HCT116 (cell line): ENCODE results near the gene SHISA4. TPM values are rescaled to one million over a fixed set of nuclear protein-coding genes. Genes with fewer than 3 reads are reported as not detected.

Experiments
- ATAC-seq: fragments of 200-7000 bp; cut with Tn5 transposase; 2 replicates; pipeline ENCODE4 v1.9.1; 2020; ENCODE audit warnings: mild to moderate bottlenecking, moderate library complexity
- BruUV-seq: library from RNA; stranded (reverse); fragments of 400-500 nt; replicated peaks from 2 replicates; lab custom pipeline; 2021; lab: Mats Ljungman, UMichigan
- CTCF ChIA-PET: fragments of 300-600 bp; sonication (Branson Sonifier 250); formaldehyde crosslinking; loops from one replicate; lab custom pipeline; 2021; ENCODE audit warnings: antibody characterized with exemption; lab: Charles Lee
- POLR2A ChIA-PET: fragments of 300-600, 350-600 bp; sonication (Branson Sonifier 250); formaldehyde crosslinking; loops from one replicate; lab custom pipeline; 2021; ENCODE audit warnings: antibody characterized with exemption; lab: Charles Lee
- RAD21 ChIA-PET, 2 experiments: fragments of 300-600 bp; sonication (Branson Sonifier 250); formaldehyde crosslinking; loops; one replicate each; lab custom pipeline; 2023; ENCODE audit warnings: low total read pairs in 2 of 2; ENCODE audit not compliant: uncharacterized antibody in 2 of 2, unreplicated experiment in 2 of 2, low non-redundant PET in 1 of 2; lab: Charles Lee
- DNase-seq: peaks from one replicate; pipeline ENCODE4 v3.0.0-alpha.2; 2010; ENCODE audit warnings: low read depth, low spot score
- H2AFZ ChIP-seq: fragments of 200-600 bp; shearing (Covaris generic), sonication (generic); 2 replicates; pipeline ENCODE4 v1.6.1; 2017; ENCODE audit warnings: low read depth, mixed run types, mixed read lengths, antibody characterized with exemption, low read length; ENCODE audit not compliant: poor library complexity, severe bottlenecking
- H3K27ac ChIP-seq: 2 replicates; pipeline ENCODE4 v1.5.1; 2012; ENCODE audit warnings: low read depth, low read length
- H3K27me3 ChIP-seq: fragments of 200-600 bp; sonication (generic); 2 replicates; pipeline ENCODE4 v1.6.1; 2016; ENCODE audit warnings: mixed run types, low read length, mixed read lengths; ENCODE audit not compliant: insufficient read depth
- H3K36me3 ChIP-seq, 2 experiments: fragments of 200-500 bp in 1 of 2; fragments of 200-600 bp in 1 of 2; sonication (Bioruptor generic) in 1 of 2; sonication (generic) in 1 of 2; 2 replicates each; pipeline versions ENCODE4 v1.5.1 to v1.6.1; 2014 to 2016; ENCODE audit warnings: low read length in 2 of 2, inconsistent platforms in 1 of 2, mixed read lengths in 1 of 2, mixed run types in 1 of 2; ENCODE audit not compliant: insufficient read depth in 2 of 2, control insufficient read depth in 1 of 2
- H3K4me1 ChIP-seq, 2 experiments: fragments of 200-600 bp in 1 of 2; sonication (generic) in 1 of 2; 2 replicates each; pipeline versions ENCODE4 v1.5.1 to v1.6.1; 2012 to 2017; ENCODE audit warnings: low read length in 2 of 2, inconsistent platforms in 1 of 2, mild to moderate bottlenecking in 1 of 2, mixed read lengths in 1 of 2, mixed run types in 1 of 2, moderate library complexity in 1 of 2; ENCODE audit not compliant: insufficient read depth in 2 of 2, control insufficient read depth in 1 of 2
- H3K4me2 ChIP-seq: fragments of 200-600 bp; sonication (generic); 2 replicates; pipeline ENCODE4 v1.6.1; 2017; ENCODE audit warnings: mixed run types, low read length, mixed read lengths
- H3K4me3 ChIP-seq, 2 experiments: fragments of 200-600 bp in 1 of 2; sonication (generic) in 1 of 2; replicated peaks in 1 of 2; 2 replicates each; pipeline ENCODE4 v1.5.1; 2011 to 2016; ENCODE audit warnings: low read length in 2 of 2, control low read depth in 1 of 2, low read depth in 1 of 2, mild to moderate bottlenecking in 1 of 2, mixed read lengths in 1 of 2, mixed run types in 1 of 2
- H3K79me2 ChIP-seq: fragments of 200-600 bp; sonication (generic); 2 replicates; pipeline ENCODE4 v1.6.1; 2017; ENCODE audit warnings: mild to moderate bottlenecking, mixed run types, low read length, moderate library complexity, mixed read lengths; ENCODE audit not compliant: insufficient read depth
- H3K9ac ChIP-seq: fragments of 200-600 bp; sonication (generic); 2 replicates; pipeline ENCODE4 v1.6.1; 2016; ENCODE audit warnings: low read length, mixed read lengths
- H3K9me2 ChIP-seq: fragments of 200-600 bp; sonication (generic), shearing (Covaris generic); 2 replicates; pipeline ENCODE4 v1.6.1; 2017; ENCODE audit warnings: mixed run types, mild to moderate bottlenecking, moderate library complexity; ENCODE audit not compliant: insufficient read depth
- H3K9me3 ChIP-seq, 2 experiments: fragments of 200-500 bp in 1 of 2; fragments of 200-600 bp in 1 of 2; sonication (Bioruptor generic) in 1 of 2; sonication (generic) in 1 of 2; 2 replicates each; pipeline ENCODE4 v1.6.1; 2014 to 2017; ENCODE audit warnings: low read length in 2 of 2, mixed read lengths in 2 of 2, inconsistent platforms in 1 of 2, low read depth in 1 of 2, mild to moderate bottlenecking in 1 of 2, mixed run types in 1 of 2, moderate library complexity in 1 of 2; ENCODE audit not compliant: control insufficient read depth in 1 of 2, insufficient read depth in 1 of 2
- H4K20me1 ChIP-seq: fragments of 200-600 bp; sonication (generic), shearing (Covaris generic); 2 replicates; pipeline ENCODE4 v1.6.1; 2017; ENCODE audit warnings: mixed run types, mild to moderate bottlenecking, moderate library complexity; ENCODE audit not compliant: insufficient read depth
- CBX3 ChIP-seq: IDR thresholded peaks from 2 replicates; pipeline ENCODE4 v1.6.1; 2012; ENCODE audit warnings: low read depth
- EZH2 ChIP-seq: fragments of 200-600 bp; sonication (generic); IDR thresholded peaks from 2 replicates; pipeline ENCODE4 v1.6.1; 2017; ENCODE audit warnings: antibody characterized with exemption, mixed run types
- FOSL1 ChIP-seq: IDR thresholded peaks from 2 replicates; pipeline ENCODE4 v1.6.1; 2012; ENCODE audit warnings: low read depth
- SRF ChIP-seq: IDR thresholded peaks from 2 replicates; pipeline ENCODE4 v1.6.1; 2012; ENCODE audit warnings: low read depth
- YY1 ChIP-seq: IDR thresholded peaks from 2 replicates; pipeline ENCODE4 v1.6.1; 2011; ENCODE audit warnings: low read length, low read depth, moderate library complexity, mild to moderate bottlenecking; ENCODE audit not compliant: insufficient replicate concordance; ENCODE audit errors: extremely low read depth
- ZNF274 ChIP-seq: fragments of 200-500 bp; sonication (Bioruptor generic); IDR thresholded peaks from 2 replicates; pipeline ENCODE4 v1.6.1; 2014; ENCODE audit warnings: mild to moderate bottlenecking, low read depth, low read length, inconsistent platforms
- intact Hi-C: fragments of 100-400 bp; cut with micrococcal nuclease; formaldehyde crosslinking; loops from 2 replicates; pipeline ENCODE4 v1.10.0; 2022
- total RNA-seq: library from RNA; stranded (reverse); gene quantifications from one replicate; pipeline ENCODE4 v1.2.1, GENCODE V29; 2021; ENCODE audit not compliant: unreplicated experiment
- TF ChIP-seq, protein P1 (sequence below), 3 experiments: fragments of 200-600 bp in 1 of 3; sonication (generic) in 1 of 3; IDR thresholded peaks in 2 of 3; conservative IDR thresholded peaks in 1 of 3; 2 replicates each; pipeline ENCODE4 v1.5.1; 2012 to 2017; ENCODE audit warnings: low read depth in 2 of 3, low read length in 2 of 3, antibody characterized with exemption in 1 of 3, borderline replicate concordance in 1 of 3, control low read depth in 1 of 3, mild to moderate bottlenecking in 1 of 3, mixed read lengths in 1 of 3, mixed run types in 1 of 3, moderate library complexity in 1 of 3; ENCODE audit not compliant: insufficient read depth in 1 of 3
- TF ChIP-seq, protein P2 (sequence below): IDR thresholded peaks from 2 replicates; pipeline ENCODE4 v1.6.1; 2012

SHISA4 gene
- total RNA-seq, 1 experiment from 2014 or later: 15.2 TPM

DNA sequence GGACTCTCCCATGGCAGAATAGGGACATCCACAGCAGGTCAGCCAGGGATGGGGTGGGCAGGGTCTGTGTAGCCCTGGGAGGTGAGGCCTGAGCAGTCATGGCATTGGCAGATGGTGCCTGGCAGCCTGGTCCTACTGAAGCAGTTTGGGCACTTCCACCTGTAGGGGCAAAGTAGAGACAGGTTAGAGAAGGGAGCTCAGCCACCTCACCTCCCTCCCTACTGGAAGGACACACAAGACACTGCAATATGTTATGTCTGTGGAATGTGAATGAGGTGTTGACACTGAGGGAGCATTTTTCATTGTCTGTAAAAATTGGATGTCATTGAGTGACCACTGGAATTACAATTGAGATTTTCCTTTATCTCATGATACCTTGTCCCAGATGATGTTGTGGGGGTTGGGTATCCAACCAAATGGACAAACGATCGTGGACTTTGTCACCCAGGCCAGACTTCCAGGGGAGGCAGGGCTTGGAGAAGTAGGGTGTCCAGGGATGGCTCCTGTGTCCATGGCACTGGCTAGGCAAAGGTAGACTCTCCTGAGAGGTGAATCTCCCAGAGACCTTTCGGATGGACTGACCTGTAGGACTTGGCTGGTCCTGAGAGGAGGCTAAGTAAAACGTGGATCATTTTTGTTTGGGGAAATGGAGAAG is 9.7 kb downstream of the SHISA4 start:
- H3K27me3 ChIP-seq: no peaks in the 10 kb centered on the region
- H4K20me1 ChIP-seq: no peaks in the 10 kb centered on the region
- no peak overlapping the region for H3K4me3 ChIP-seq
- ChIA-PET POLR2A (interaction anchor here (1.1 kb wide), 1 partner anchor 112 kb away, joined by 4 read pairs; the partner anchor contains the start of gene ELF3), RAD21 (no interaction called here), CTCF (interaction anchor here (1.5 to 6.8 kb wide), 2 partner anchors 74 to 220 kb away, joined by 4 to 99 read pairs; no protein-coding TSS in a partner anchor)
- no peak for TF ChIP-seq EZH2
- TF ChIP-seq YY1: no peak
- TF ChIP-seq, protein P1, sequence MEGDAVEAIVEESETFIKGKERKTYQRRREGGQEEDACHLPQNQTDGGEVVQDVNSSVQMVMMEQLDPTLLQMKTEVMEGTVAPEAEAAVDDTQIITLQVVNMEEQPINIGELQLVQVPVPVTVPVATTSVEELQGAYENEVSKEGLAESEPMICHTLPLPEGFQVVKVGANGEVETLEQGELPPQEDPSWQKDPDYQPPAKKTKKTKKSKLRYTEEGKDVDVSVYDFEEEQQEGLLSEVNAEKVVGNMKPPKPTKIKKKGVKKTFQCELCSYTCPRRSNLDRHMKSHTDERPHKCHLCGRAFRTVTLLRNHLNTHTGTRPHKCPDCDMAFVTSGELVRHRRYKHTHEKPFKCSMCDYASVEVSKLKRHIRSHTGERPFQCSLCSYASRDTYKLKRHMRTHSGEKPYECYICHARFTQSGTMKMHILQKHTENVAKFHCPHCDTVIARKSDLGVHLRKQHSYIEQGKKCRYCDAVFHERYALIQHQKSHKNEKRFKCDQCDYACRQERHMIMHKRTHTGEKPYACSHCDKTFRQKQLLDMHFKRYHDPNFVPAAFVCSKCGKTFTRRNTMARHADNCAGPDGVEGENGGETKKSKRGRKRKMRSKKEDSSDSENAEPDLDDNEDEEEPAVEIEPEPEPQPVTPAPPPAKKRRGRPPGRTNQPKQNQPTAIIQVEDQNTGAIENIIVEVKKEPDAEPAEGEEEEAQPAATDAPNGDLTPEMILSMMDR (IDR thresholded peaks at IDR 0.05 in 2 of 3, conservative IDR thresholded peaks at IDR 0.05 in 1 of 3; ENCODE audit: borderline replicate concordance in 1 of 3, insufficient read depth in 1 of 3, low read depth in 2 of 3, low read length in 2 of 3): no peak
- TF ChIP-seq SRF: no peak
- no peak for TF ChIP-seq ZNF274
- TF ChIP-seq FOSL1: no peak
- TF ChIP-seq, protein P2, sequence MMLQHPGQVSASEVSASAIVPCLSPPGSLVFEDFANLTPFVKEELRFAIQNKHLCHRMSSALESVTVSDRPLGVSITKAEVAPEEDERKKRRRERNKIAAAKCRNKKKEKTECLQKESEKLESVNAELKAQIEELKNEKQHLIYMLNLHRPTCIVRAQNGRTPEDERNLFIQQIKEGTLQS: no peak
- no peak for TF ChIP-seq CBX3
- DNase-seq (no peak), ATAC-seq (no peak)
- H2AFZ ChIP-seq: no peak overlapping the region
- no peaks in the 10 kb centered on the region for H3K9me3 ChIP-seq
- H3K27ac ChIP-seq: no peak overlapping the region
- H3K4me1 ChIP-seq: peaks cover 4 to 18% of the 10 kb centered on the region in 2 experiments; a peak in 3 of 4 replicates
- no peaks in the 10 kb centered on the region for H3K36me3 ChIP-seq
- intact Hi-C loops: loop anchor here (5.0 kb wide), 1 partner anchor 59 kb away; the partner anchor contains the start of gene TIMM17A
- H3K9ac ChIP-seq: no peak overlapping the region
- no TSS peak for BruUV-seq
- H3K9me2 ChIP-seq: no peaks in the 10 kb centered on the region
- no peak overlapping the region for H3K4me2 ChIP-seq
- no peaks in the 10 kb centered on the region for H3K79me2 ChIP-seq
